HG03045 (cell line): Measurements from ENCODE around the gene GAPDH.
"Not testable (repeated sequence)": the region's sequence is repeated elsewhere in the genome, so short reads cannot be mapped to it uniquely, and the experiment has no call there.

Experiments
- ATAC-seq: cut with Tn5 transposase; IDR thresholded peaks from one replicate; pipeline ENCODE4 v1.9.1; 2021; ENCODE audit warnings: mild to moderate bottlenecking, moderate library complexity; ENCODE audit not compliant: unreplicated experiment

The GAPDH gene

GRCh38 chr12:6541371-6542165, 7.3 kb downstream of the GAPDH start:
- ATAC-seq, result no peak

GRCh38 chr12:6542209-6543009, 8.1 kb downstream of the GAPDH start:
- ATAC-seq, result no peak

- ATAC-seq, result no peak
These were observed 11.7 kb downstream of the GAPDH start for GRCh38 chr12:6546016-6546415.

DNA sequence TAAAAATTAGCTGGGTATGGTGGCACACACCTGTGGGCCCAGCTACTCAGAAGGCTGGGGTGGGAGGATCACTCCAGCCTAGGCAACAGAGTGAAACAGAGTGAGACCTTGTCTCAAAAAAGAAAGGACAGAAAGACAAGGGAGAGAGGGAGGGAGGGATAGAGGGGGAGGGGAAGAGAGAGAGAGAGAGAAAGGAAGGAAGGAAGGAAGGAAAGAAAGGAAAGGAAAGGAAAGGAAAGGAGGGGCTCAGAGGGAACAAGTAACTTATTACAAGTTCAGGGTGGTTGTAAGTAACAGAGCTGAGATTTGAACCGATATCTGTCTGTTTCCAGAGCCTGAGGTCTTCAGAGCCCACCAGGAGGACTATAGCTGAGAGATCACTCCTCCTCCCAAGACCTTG, 13.2 kb downstream of the GAPDH start:
- ATAC-seq, result no peak

DNA sequence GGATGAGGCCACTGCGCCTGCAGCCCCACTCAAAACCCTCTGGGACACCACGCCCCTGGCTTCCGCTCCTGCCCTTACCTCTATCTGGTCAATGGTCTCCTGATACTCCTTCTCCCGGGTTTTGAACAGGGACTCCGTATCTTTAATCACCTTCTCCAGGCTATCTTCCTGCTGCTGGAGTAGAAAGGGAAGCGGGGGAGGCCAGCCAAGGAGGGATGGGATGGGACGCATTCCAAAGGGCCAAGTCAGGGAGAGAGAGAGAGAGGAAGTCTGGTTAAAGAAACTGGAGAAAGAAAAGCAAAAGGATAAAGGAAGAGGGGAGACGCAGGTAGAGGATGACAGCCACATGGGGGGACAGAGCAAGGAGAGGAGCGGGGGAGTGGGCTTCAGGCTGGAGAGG, 13.7 kb downstream of the GAPDH start:
- ATAC-seq, result no peak

- ATAC-seq, result no peak
These were observed 14.2 kb downstream of the GAPDH start for GRCh38 chr12:6548556-6548955.

- ATAC-seq, result no peak
These were observed 14.8 kb downstream of the GAPDH start for GRCh38 chr12:6548966-6549683.

DNA sequence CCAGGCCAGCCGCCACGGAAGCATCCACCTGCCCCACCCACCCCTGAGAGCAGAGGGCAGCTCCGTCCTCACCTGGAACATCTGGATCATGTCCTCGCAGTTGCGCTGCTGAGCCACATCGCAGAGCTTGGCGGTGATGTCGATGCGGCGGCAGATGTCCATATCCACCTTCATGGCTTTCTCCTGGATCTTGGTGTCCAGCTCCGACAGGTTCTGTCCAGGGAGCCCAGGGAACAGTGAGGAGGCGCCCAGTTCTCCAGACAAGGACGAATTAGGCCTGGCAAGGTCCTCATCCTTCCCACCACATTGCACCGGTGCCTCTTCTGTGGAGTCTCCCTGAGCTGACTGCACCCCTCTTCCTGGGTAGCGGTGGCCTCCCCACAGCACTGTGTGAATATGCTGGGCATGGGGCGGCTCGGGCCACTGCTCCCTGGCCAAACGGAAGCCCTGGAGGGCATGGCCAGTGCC, 15.4 kb downstream of the GAPDH start:
- no peak for ATAC-seq

GRCh38 chr12:6550294-6551062, 16.2 kb downstream of the GAPDH start:
- ATAC-seq, result no peak

DNA sequence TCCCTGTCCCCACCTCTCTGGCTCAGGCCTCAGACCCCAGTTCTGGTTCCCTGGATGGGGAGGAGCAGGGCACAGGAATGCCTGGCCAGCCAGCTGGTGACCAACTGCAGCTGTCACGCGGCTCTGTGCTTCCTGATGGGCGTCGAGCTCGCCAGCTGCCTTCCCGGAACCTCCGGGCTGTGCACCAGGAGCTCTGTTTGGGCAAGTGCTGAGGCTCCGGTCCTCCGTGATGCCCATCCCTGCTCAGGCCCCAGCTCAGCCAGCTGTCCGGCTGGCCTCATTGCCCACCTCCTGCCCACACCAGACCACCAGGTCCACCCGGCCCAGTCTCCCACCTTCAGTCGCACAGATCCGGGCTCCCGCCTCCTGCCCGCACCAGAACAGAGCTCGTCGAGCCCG, 16.7 kb downstream of the GAPDH start:
- no peak for ATAC-seq

GRCh38 chr12:6551496-6552139, 17.3 kb downstream of the GAPDH start:
- ATAC-seq, result no peak

GRCh38 chr12:6552140-6552551, 17.8 kb downstream of the GAPDH start:
- no peak for ATAC-seq

DNA sequence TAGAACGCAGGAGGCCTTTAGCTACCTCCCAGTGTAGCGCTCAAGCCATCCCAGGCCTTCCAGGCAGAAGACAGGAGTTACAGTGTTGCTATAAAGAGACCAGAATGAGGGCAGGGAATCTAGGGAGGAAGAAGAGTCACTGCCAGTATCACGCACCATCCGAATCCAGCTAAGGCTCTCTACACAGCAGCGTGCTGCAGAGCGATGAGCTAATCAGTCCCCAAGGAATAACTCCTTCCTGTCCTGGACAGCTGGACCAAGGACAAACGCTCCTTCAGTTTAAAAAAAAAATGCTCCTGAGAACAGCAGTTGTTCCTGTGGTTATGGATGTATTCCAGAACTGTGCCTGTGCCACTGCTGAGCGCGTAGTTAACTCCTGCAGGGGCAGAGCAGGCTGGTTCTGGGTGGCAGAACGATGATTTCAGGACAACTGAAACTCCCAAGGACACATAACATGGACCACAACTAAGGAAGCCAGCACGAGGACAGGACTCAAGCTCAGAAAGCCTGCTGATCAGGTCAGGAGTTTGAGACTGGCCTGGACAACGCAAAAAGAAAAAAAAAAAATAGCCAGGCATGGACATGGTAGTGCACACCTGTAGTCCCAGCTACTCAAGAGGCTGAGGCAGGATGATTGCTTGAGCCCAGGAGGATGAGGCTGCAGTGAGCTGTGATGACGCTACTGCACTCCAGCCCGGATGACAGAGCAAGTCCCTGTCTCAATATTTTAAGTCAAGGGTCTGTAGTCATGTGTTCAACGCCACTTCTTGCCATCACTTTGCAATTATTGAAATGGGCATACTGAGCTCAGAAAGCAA, 18.9 kb downstream of the GAPDH start:
- no peak for ATAC-seq

- ATAC-seq, result no peak
These were observed 20.1 kb downstream of the GAPDH start for GRCh38 chr12:6554168-6555017.

GRCh38 chr12:6555018-6555691, 20.8 kb downstream of the GAPDH start:
- peak; percentile 15 for ATAC-seq

DNA sequence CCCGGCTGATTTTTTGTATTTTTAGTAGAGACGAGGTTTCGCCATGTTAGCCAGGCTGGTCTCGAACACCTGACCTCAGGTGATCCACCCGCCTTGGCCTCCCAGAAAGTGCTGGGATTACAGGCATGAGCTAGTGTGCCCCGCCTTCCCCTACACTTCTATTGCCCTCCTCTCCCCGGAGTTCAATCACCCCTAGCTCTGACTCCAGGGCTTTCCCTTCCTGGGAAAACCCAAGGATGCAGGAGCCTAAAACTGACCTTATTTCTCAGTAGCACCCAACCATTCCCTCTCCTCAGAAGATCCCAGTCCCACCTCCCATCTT, 22.1 kb downstream of the GAPDH start:
- ATAC-seq, result not testable (repeated sequence)

- no peak for ATAC-seq
These were observed 22.5 kb downstream of the GAPDH start for GRCh38 chr12:6556857-6557256.
